Fibroblast of upper back skin (primary cell): ENCODE measurements around the gene SPATA17.
"Not testable (repeated sequence)": the region's sequence is repeated elsewhere in the genome, so short reads cannot be mapped to it uniquely, and the experiment has no call there.

ENCODE experiments used
- DNase-seq: peaks from one replicate; pipeline ENCODE4 v3.0.0-alpha.2; 2013

The SPATA17 gene

DNA sequence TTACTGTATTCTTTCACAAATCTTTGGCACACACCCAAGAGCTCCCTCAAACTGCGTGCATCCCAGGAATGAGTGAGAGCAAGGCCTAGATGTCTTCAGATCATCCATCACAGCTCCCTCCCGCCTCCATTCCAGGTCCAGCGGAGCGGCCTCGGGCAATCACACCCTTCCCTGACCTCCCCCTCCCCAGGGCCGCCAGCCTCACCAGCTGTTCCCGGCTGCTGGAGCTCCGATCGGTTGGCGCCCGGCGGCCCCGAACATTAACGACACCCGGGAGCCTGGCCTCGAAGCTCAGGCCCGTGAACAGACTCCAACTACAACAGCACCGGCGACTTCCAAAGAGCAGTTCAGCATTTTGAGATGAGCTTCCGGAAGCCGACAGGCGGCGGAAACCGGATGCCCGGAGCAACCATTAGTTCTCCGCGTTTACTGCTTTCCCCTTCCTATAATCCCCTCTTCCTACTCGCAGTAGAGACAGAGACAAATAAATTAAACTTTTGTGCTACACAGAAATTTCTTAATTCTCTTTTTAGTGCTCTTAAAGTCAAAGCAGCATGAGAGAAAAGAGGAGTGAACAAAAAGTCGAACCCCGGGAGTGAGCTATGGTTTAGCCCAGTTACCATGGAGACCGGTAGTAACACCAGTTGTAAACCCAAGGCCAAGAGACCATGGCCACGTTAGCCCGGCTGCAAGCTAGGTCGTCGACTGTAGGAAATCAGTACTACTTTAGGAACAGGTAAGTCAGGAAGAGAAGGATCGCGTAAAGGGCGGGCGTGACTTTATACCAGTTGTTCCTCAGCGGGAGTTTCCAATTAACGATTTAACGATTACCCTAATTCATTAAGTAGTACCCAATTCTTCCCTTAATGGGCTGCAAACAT is at the start of gene SPATA17, which contains the start of gene GPATCH2:
TSS of gene SPATA17 (plus strand) at position 634 of the 881 bp plus-strand sequence. CDS start at position 669, 35 bp downstream.
TSS of gene GPATCH2 (minus strand) at position 380 of the 881 bp plus-strand sequence. CDS start at position 261, 119 bp downstream.
- peak; percentile 88 for DNase-seq

- DNase-seq, result not testable (repeated sequence)
Measured at GRCh38 chr1:217584286-217584811, 46.8 kb upstream of the SPATA17 start.

DNA sequence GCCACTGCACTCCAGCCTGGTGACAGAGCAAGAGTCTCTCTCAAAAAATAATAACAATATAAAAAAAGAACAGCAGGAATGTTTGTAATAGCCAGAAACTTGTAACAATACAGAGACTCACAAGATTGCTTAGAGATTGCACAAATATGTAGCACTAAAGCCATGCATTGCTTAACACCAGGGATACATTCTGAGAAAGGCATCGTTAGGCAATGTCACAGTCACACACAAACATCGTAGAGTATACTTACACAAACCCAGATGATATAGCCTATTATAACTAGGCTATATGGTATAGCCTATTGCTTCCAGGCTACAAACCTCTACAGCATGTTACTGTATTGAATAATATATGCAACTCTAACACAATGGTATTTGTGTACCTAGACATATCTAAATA is 45.6 kb upstream of the SPATA17 start:
- no peak for DNase-seq

DNA sequence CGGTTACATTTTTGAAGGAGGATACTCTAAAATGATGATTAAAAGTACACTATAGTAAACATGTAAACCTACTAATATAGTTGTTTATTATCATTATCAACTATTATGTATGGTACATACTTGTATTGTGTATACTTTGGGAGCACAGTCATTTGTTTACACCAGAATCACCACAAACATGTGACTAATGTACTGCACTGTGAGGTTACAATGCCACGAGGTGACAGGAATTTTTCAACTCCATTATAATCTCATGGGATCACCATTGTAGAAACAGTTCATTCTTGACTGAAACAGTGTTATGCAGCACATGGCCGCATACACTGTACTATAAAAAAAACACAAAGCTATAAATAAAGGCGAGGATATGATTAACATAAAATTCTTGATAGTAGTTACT is 44.6 kb upstream of the SPATA17 start:
- DNase-seq, result no peak

DNA sequence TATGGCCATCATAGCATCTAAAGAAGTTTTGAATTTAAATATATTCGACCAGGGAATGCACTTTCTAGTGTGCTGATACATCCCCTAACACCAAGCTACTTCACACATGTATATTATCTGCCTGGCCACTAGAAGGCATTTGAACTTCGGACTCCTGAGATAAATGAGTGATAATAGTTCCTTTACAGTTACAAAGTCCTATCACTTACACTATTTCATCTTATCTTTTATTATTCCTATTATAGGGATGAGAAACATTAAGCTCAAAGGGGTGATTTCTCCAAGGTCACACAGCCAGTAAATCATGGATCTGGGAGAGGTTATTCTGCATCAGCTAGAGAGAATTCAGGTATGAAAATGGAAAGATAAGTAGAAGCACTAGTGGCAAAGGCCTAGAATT is 40.5 kb upstream of the SPATA17 start:
- no peak for DNase-seq

DNA sequence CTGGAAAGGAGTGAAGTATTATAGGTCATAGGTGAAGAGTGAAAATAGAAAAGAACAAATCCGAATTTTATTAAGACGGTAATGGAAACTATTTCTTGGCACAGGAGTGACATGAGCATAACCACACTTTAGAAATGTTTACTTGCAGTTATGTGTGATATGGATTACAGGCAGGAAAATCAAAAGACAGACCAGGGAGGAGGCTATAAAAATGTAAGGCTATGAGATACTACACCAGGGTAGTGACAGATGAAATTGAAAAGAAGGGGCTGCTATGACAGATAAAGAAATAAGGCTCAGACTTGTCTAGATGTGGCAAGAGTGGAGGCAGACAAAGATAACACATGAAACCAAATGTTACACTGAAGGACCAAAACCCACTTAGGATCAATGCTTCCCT is 32.0 kb upstream of the SPATA17 start:
- DNase-seq, result no peak

DNA sequence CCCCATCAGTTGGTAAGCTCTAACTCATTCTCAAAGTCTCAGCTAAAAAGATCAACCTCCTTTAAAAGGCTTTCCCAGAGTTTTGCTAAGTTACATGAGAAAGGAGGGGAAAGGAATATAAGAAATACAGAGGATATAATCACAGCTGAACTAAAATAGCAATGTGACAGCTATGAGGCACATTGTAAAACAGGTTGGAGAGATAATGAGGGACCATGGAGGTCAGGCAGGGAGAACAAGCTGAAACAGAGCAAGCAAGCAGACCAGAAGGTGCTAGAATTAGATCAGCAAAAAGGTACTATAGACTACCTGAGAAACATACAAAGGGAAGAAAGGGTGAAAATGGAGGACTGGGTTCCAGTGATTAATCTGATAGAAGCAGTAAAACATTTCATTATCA is 28.8 kb upstream of the SPATA17 start:
- DNase-seq, result no peak

GRCh38 chr1:217605390-217605789 is 25.8 kb upstream of the SPATA17 start:
- no peak for DNase-seq

DNA sequence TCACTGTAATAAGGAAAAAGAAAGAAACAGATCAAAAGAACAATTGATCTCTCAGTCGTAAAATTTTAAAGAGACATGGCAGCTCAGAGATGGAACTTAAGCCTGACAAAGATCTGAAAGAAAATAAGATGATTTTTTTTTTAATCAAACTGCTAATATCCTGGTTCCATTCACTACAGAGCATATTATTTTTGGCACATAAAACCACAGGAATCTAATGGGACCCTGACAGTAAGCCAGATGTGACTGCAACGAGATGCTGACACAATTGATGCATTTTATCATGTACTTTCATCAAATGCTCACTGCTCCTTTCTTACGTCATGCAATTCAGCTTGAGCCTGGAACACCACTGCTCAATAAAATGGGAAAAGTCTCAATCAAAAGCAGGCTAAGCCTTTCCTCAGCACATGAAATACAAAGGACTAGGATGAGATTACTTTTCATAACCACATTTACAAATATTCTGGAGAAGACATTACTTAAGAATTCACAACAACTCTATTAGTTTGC is 16.9 kb upstream of the SPATA17 start:
- DNase-seq, result peak; percentile 23

DNA sequence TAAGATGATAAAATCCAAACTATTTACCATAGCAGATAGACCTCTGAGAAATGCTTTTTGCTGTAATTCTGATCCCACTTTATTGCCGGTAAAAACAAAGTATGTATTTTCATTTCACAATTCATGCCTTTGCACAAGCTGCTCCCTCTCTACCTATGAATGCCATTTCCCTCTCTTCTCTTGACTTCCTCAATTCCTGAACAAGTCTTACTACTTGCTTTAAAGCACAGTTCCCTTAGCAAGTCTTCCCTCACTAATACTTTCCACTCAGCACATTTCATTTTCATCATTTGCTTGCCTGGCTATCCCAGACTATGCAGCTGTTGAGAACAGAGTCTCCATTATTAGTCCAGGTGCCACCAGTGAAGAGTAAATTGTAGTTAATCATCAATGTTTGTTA is 14.0 kb upstream of the SPATA17 start:
- no peak for DNase-seq

DNA sequence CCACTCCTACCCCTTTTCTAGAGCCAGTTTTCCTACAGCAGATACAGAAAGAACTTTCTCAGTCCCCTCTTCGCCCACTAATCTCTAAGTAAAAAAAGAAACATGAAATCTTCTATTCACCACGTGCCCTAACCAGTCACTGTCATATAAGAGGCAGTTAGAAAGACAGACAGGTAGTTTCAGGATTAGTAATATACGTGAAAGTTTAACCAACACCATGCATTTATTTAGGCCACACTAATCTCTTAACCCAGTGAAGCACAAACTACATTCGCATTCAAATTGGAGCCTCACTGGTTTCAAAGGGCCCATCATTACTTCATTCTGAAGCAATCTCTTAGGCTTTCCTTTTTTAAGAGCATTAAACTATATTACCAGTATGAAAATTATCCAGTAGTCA is 10.3 kb upstream of the SPATA17 start:
- DNase-seq, result no peak

DNA sequence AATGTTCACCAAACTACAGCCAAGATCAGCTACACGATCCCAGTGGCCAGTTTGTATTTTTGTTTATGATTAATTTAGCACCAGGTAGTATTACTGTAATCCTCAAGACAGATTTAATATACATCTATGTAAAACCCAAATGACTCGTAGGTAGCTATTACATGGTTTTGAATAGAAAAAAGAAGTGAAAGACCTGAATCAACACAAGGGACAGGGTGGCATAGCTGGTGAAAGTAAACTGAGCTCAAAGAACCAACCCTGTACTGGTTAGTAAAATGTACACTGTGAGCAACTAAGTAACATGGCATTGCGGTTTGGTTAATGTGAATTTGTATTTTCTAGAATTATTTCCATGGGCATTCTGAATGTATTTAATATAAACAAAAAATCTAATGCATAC is 9.1 kb upstream of the SPATA17 start:
- no peak for DNase-seq

- no peak for DNase-seq
Measured at GRCh38 chr1:217626321-217626720, 4.8 kb upstream of the SPATA17 start.

DNA sequence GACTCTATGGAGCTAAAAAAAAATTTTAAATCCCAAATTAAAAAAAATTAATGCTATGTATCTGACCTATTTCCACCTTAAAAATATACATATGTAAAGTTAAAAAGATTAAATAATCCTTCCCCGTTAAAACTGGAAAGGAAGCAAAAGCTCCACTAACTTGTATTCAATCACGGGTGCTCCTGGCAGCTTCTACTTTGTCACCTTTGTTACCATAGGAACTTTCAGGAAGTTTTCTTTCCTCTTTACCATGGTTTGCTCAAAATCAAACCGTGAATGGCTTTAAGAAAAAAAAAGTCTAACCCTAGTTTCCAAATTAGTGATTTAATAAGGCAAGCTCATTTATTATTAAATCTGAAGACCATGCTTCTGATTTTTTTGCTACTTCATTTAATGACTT is 3.7 kb upstream of the SPATA17 start:
- no peak for DNase-seq

DNA sequence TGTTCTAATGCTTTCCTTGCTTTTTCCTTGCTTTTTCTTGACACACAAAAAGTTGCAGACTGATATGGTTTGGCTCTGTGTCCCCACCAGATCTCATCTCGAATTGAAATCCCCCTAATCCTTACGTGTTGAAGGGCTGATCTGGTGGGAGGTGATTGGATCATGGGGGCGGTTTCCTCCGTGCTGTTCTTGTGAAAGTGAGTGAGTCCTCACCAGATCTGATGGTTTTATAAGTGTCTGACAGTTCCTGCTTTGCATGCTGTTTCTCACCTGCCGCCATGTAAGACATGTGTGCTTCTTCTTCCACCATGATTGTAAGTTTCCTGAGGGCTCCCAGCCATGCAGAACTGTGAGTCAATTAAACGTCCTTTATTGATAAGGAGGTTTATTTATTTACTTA is 11.3 kb downstream of the SPATA17 start:
- no peak for DNase-seq

- no peak for DNase-seq
Measured at GRCh38 chr1:217647791-217648190, 16.6 kb downstream of the SPATA17 start.

GRCh38 chr1:217650674-217651073 is 19.5 kb downstream of the SPATA17 start:
- no peak for DNase-seq

DNA sequence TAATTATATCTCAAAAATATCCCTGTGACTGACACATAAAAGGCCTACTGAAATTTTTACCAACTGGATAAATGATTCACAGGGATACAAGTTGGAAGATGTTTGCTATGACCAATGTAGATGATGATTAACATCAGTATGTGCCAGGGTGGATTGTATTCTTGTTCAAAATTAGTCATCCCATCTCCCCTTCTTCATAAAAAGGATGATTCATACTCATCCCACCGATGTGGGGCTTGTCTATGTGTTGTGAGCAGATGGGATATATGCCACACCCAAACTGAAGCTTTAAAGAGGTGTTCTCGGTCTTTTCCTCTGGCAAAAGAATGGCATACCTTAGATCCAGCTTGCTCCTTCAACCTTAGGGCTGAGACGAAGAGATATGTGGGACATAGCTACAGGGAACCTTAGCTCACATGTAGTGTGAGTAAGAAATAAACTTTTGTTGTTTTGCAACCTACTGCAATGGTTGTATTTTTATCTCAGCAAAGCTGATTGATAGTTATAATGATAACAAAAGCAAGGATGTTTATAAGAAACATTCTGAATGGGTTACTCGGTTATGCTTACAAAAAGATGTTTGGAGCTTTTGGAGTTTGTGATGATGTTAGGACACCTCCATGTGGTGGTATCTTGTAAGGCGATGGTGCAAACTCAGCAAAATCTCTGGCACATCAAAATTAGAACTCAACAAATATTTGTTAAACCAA is 29.4 kb downstream of the SPATA17 start:
- DNase-seq, result peak; percentile 78

DNA sequence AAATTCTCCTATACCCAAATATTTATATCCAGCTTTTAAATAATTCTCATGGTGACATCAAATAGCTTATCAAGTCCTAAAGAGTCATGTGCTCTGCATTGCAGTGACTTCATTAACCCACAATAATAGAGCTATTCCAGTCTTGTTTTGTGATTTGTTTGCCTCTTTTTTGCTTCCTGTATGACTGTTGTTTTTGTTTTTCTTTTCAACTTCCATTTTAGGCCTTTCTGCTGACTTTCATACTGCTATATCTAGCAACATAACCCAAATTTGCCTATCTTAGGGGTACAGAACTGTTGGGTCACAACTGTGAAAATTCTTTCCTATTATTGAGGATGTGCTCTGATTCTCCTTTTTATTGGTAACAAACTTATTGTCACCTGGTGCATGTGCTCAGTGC is 30.3 kb downstream of the SPATA17 start:
- no peak for DNase-seq

- DNase-seq, result no peak
Measured at GRCh38 chr1:217668351-217668940, 37.3 kb downstream of the SPATA17 start.

GRCh38 chr1:217673387-217673786 is 42.2 kb downstream of the SPATA17 start:
- DNase-seq, result no peak

GRCh38 chr1:217674028-217674729 is 43.0 kb downstream of the SPATA17 start:
- DNase-seq, result no peak

- DNase-seq, result peak; percentile 46
Measured at GRCh38 chr1:217681806-217682205, 50.7 kb downstream of the SPATA17 start.
